Endothelial cell of umbilical vein (primary cell): ENCODE data around the gene TLE1. TPM values are rescaled to one million over a fixed set of nuclear protein-coding genes. Genes with fewer than 3 reads are reported as not detected.

ENCODE experiments used
- BruUV-seq: library from RNA; stranded (reverse); fragments of 400-500 nt; replicated peaks from 2 replicates; lab custom pipeline; 2021; lab: Mats Ljungman, UMichigan
- CTCF ChIA-PET: fragments of 300-600, 350-600 bp; sonication (Branson Sonifier 250); formaldehyde crosslinking; loops from one replicate; lab custom pipeline; 2021; ENCODE audit warnings: antibody characterized with exemption, inconsistent platforms; lab: Charles Lee
- POLR2A ChIA-PET: fragments of 300-600, 350-600 bp; sonication (Branson Sonifier 250); formaldehyde crosslinking; loops from one replicate; lab custom pipeline; 2021; ENCODE audit warnings: antibody characterized with exemption, inconsistent platforms; lab: Charles Lee
- DNase-seq: peaks from one replicate; pipeline ENCODE4 v3.0.0-alpha.2; 2011; ENCODE audit warnings: low read depth, low spot score
- FAIRE-seq: peaks from 2 replicates; lab custom pipeline; 2011; peaks lifted over from hg19 to GRCh38; lab: Jason Lieb, UNC
- H2AFZ ChIP-seq: 2 replicates; pipeline ENCODE4 v1.6.0; 2012; ENCODE audit warnings: low read depth, low read length, control low read depth, inconsistent platforms
- H3K27ac ChIP-seq: 2 replicates; pipeline ENCODE4 v1.5.1; 2011; ENCODE audit warnings: low read depth, mild to moderate bottlenecking, control low read depth, low read length, moderate library complexity; ENCODE audit not compliant: insufficient read depth
- H3K27me3 ChIP-seq, 2 experiments: 2 replicates each; pipeline versions ENCODE4 v1.6.0 to v1.6.1; 2011; ENCODE audit warnings: low read length in 2 of 2, mixed read lengths in 1 of 2; ENCODE audit not compliant: control insufficient read depth in 2 of 2, insufficient read depth in 2 of 2
- H3K36me3 ChIP-seq, 2 experiments: 2 replicates in 1 of 2; 3 replicates in 1 of 2; pipeline ENCODE4 v1.5.1; 2011; ENCODE audit warnings: low read length in 2 of 2, mild to moderate bottlenecking in 1 of 2, moderate library complexity in 1 of 2; ENCODE audit not compliant: control insufficient read depth in 2 of 2, insufficient read depth in 2 of 2; ENCODE audit errors: extremely low read depth in 1 of 2
- H3K4me1 ChIP-seq: 3 replicates; pipeline ENCODE4 v1.5.1; 2011; ENCODE audit warnings: mild to moderate bottlenecking, low read length; ENCODE audit not compliant: control insufficient read depth, insufficient read depth; ENCODE audit errors: extremely low read depth
- H3K4me2 ChIP-seq: 2 replicates; pipeline ENCODE4 v1.6.1; 2011; ENCODE audit warnings: low read length, control low read depth, mixed read lengths; ENCODE audit not compliant: insufficient read depth
- H3K4me3 ChIP-seq, 3 experiments: fragments of 200-600 bp in 1 of 3; sonication (generic), shearing (Covaris generic) in 1 of 3; replicated peaks in 1 of 3; 2 replicates each; pipeline ENCODE4 v1.5.1; 2011 to 2016; ENCODE audit warnings: control low read depth in 3 of 3, low read length in 3 of 3, mild to moderate bottlenecking in 2 of 3, inconsistent platforms in 1 of 3, low read depth in 1 of 3, moderate library complexity in 1 of 3; ENCODE audit not compliant: insufficient read depth in 1 of 3
- H3K79me2 ChIP-seq: 2 replicates; pipeline ENCODE4 v1.6.0; 2012; ENCODE audit warnings: low read length, inconsistent platforms; ENCODE audit not compliant: control insufficient read depth, insufficient read depth
- H3K9ac ChIP-seq: replicated peaks from 2 replicates; pipeline ENCODE3; 2011; ENCODE audit warnings: low read length, control low read depth; ENCODE audit not compliant: insufficient read depth; ENCODE audit errors: extremely low read depth
- H3K9me1 ChIP-seq: replicated peaks from 3 replicates; pipeline ENCODE4 v1.6.0; 2011; ENCODE audit warnings: mild to moderate bottlenecking, low read length; ENCODE audit not compliant: control insufficient read depth, insufficient read depth; ENCODE audit errors: extremely low read depth
- H3K9me3 ChIP-seq: replicated peaks from 2 replicates; pipeline ENCODE4 v1.5.1; 2012; ENCODE audit warnings: low read length, inconsistent platforms; ENCODE audit not compliant: control insufficient read depth, insufficient read depth
- H4K20me1 ChIP-seq: replicated peaks from 2 replicates; pipeline ENCODE3; 2011; ENCODE audit warnings: mild to moderate bottlenecking, low read length; ENCODE audit not compliant: control insufficient read depth, insufficient read depth; ENCODE audit errors: extremely low read depth
- EZH2 ChIP-seq: IDR thresholded peaks from 2 replicates; pipeline ENCODE4 v1.6.1; 2012; ENCODE audit warnings: borderline replicate concordance, low read depth, mild to moderate bottlenecking, moderate library complexity, low read length, inconsistent platforms; ENCODE audit not compliant: severe bottlenecking
- FOS ChIP-seq: IDR thresholded peaks from 2 replicates; pipeline ENCODE4 v1.6.1; 2011; ENCODE audit warnings: mild to moderate bottlenecking, low read length, moderate library complexity, borderline replicate concordance; ENCODE audit not compliant: insufficient read depth
- GATA2 ChIP-seq: IDR thresholded peaks from 2 replicates; pipeline ENCODE4 v1.7.0; 2011; ENCODE audit warnings: low read depth, mild to moderate bottlenecking, moderate library complexity, mixed read lengths, low read length; ENCODE audit not compliant: insufficient read length, insufficient read depth
- JUN ChIP-seq: IDR thresholded peaks from 2 replicates; pipeline ENCODE4 v1.6.1; 2011; ENCODE audit warnings: borderline replicate concordance, low read depth; ENCODE audit not compliant: insufficient read length, insufficient read depth
- MYC ChIP-seq: IDR thresholded peaks from one replicate; pipeline ENCODE4 v1.6.1; 2011; ENCODE audit warnings: mild to moderate bottlenecking, low read depth, low read length
- POLR2A ChIP-seq: IDR thresholded peaks from 2 replicates; pipeline ENCODE4 v1.6.1; 2012; ENCODE audit warnings: low read depth, mild to moderate bottlenecking, control low read depth, low read length
- POLR2AphosphoS5 ChIP-seq: IDR thresholded peaks from 2 replicates; pipeline ENCODE4 v1.6.1; 2012; ENCODE audit warnings: low read depth, mild to moderate bottlenecking, control low read depth, low read length, moderate library complexity; ENCODE audit not compliant: insufficient read depth
- dilution Hi-C: fragments of 300-500 bp; cut with MboI; formaldehyde crosslinking; loops from one replicate; pipeline ENCODE4 v1.15.0; 2019; ENCODE audit warnings: low sequenced_read_pairs; ENCODE audit not compliant: extremely low pct_ligation_motif_present
- intact Hi-C: fragments of 100-400 bp; cut with micrococcal nuclease; formaldehyde crosslinking; loops from one replicate; pipeline ENCODE4 v1.10.0; 2022
- polyA plus RNA-seq, 4 experiments: library from polyadenylated mRNA; depleted of rRNA in 3 of 4; stranded (reverse) in 3 of 4; unstranded in 1 of 4; fragments of >200 nt; gene quantifications; 2 replicates each; pipeline versions ENCODE4 v1.2.1 to v1.2.3, GENCODE V29; 2011 to 2012; ENCODE audit warnings: missing spikeins in 1 of 4
- total RNA-seq: library from RNA; stranded (reverse); gene quantifications from 2 replicates; pipeline ENCODE4 v1.2.3, GENCODE V29; 2021
- TF ChIP-seq, protein P1 (sequence below): IDR thresholded peaks from 2 replicates; pipeline ENCODE4 v1.6.1; 2011; ENCODE audit not compliant: insufficient read depth, insufficient read length
- TF ChIP-seq, protein P2 (sequence below), 2 donors: IDR thresholded peaks; 1 replicate in 1 of 2; 2 replicates in 1 of 2; pipeline ENCODE4 v1.5.1; 2011; ENCODE audit warnings: low read length in 2 of 2, mild to moderate bottlenecking in 2 of 2, moderate library complexity in 2 of 2, control low read depth in 1 of 2, inconsistent platforms in 1 of 2, low read depth in 1 of 2; ENCODE audit not compliant: insufficient read depth in 1 of 2; ENCODE audit errors: extremely low read depth in 1 of 2

TLE1 gene
- total and polyA plus RNA-seq, 2 donors (not counting 3 experiments of a cell fraction or from before 2014, with no cell fraction given), result 55.0 to 58.2 TPM

DNA sequence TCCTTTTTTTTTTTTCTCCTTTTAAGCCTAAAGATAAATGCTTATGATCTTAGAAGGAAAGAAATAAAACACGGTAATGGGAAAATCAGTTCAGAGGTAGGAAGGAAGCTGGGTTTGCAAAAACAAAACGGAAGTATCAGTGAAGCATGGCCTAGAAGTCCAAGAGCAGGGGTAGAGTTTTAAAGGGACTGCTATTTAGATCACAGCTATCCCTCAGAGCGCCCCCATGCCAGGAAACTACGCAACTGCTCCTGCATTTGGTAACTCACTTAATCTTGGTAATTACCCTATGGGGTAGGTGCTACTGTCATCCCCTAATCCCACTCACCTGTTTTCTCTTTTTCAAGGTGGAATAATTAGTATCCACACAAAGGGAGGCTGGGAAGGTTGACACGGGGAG, 16.0 kb downstream of the TLE1 start:
- H4K20me1 ChIP-seq, result no peaks in the 10 kb centered on the region
- H3K27ac ChIP-seq, result no peak overlapping the region
- TF ChIP-seq JUN (no peak), EZH2 (no peak), GATA2 (no peak), MYC (no peak), POLR2A (no peak), FOS (no peak), POLR2AphosphoS5 (no peak)
- TF ChIP-seq, protein P1, sequence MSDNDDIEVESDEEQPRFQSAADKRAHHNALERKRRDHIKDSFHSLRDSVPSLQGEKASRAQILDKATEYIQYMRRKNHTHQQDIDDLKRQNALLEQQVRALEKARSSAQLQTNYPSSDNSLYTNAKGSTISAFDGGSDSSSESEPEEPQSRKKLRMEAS, result no peak
- TF ChIP-seq, protein P2, sequence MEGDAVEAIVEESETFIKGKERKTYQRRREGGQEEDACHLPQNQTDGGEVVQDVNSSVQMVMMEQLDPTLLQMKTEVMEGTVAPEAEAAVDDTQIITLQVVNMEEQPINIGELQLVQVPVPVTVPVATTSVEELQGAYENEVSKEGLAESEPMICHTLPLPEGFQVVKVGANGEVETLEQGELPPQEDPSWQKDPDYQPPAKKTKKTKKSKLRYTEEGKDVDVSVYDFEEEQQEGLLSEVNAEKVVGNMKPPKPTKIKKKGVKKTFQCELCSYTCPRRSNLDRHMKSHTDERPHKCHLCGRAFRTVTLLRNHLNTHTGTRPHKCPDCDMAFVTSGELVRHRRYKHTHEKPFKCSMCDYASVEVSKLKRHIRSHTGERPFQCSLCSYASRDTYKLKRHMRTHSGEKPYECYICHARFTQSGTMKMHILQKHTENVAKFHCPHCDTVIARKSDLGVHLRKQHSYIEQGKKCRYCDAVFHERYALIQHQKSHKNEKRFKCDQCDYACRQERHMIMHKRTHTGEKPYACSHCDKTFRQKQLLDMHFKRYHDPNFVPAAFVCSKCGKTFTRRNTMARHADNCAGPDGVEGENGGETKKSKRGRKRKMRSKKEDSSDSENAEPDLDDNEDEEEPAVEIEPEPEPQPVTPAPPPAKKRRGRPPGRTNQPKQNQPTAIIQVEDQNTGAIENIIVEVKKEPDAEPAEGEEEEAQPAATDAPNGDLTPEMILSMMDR (IDR thresholded peaks at IDR 0.05; ENCODE audit: extremely low read depth in 1 of 2, insufficient read depth in 1 of 2, low read depth in 1 of 2, low read length in 2 of 2), result no peak
- no peaks in the 10 kb centered on the region for H3K9me3 ChIP-seq
- H3K27me3 ChIP-seq, result no peaks in the 10 kb centered on the region
- H3K4me2 ChIP-seq, result no peak overlapping the region
- no peak overlapping the region for H2AFZ ChIP-seq
- no peak overlapping the region for H3K4me3 ChIP-seq
- ChIA-PET POLR2A (interaction anchor here (0.7 kb wide), 1 partner anchor 142 kb away, joined by 7 read pairs; no protein-coding TSS in a partner anchor), CTCF (interaction anchor here (1.5 to 3.4 kb wide), 3 partner anchors 10 to 150 kb away, joined by 3 to 13 read pairs (median 6); no protein-coding TSS in a partner anchor)
- DNase-seq (no peak), FAIRE-seq (no peak)
- no peak overlapping the region for H3K9ac ChIP-seq
- no peaks in the 10 kb centered on the region for H3K9me1 ChIP-seq
- intact Hi-C loops (no loop called here), dilution Hi-C loops (no loop called here)
- no TSS peak for BruUV-seq
- H3K36me3 ChIP-seq, result peaks cover 2 to 3% of the 10 kb centered on the region in 2 experiments
- peaks cover 7% of the 10 kb centered on the region for H3K4me1 ChIP-seq
- H3K79me2 ChIP-seq, result peaks cover 16% of the 10 kb centered on the region
